Right atrium auricular region (tissue), 2 donors: Measurements from ENCODE around the gene PNLIP. TPM values are rescaled to one million over a fixed set of nuclear protein-coding genes. Genes with fewer than 3 reads are reported as not detected.

Experiments used
- DNase-seq: peaks from one replicate; pipeline ENCODE4 v3.0.0-alpha.2; 2019; ENCODE audit warnings: low spot score
- H3K27ac ChIP-seq, 2 donors: fragments of 200-600 bp; sonication (generic); 1 replicate in 1 of 2; 2 replicates in 1 of 2; pipeline ENCODE4 v1.5.1; 2016 to 2019
- H3K27me3 ChIP-seq, 2 donors: fragments of 200-600 bp; sonication (generic); one replicate each; pipeline versions ENCODE4 v1.5.1 to v1.6.0; 2017 to 2019
- H3K36me3 ChIP-seq: fragments of 200-600 bp; sonication (generic); one replicate; pipeline ENCODE4 v1.5.1; 2016
- H3K4me1 ChIP-seq, 2 donors: fragments of 200-600 bp; sonication (generic); one replicate each; pipeline versions ENCODE4 v1.5.1 to v1.6.0; 2017 to 2019
- H3K4me3 ChIP-seq, 2 donors: fragments of 200-600 bp; sonication (generic); 1 replicate in 1 of 2; 2 replicates in 1 of 2; pipeline ENCODE4 v1.5.1; 2017 to 2019; ENCODE audit warnings: mild to moderate bottlenecking in 1 of 2, moderate library complexity in 1 of 2
- H3K9me3 ChIP-seq, 2 donors: fragments of 200-600 bp; sonication (generic); one replicate each; pipeline ENCODE4 v1.5.1; 2019
- total RNA-seq, 2 donors: library from RNA; depleted of rRNA; stranded (reverse); fragments of >200 nt; gene quantifications; one replicate each; pipeline ENCODE4 v1.1.0, GENCODE V29; 2016
- TF ChIP-seq, protein P1 (sequence below), 2 donors: fragments of 200-600 bp; sonication (generic); IDR thresholded peaks; one replicate each; pipeline ENCODE4 v1.5.1; 2019; ENCODE audit warnings: antibody characterized with exemption in 2 of 2

Gene PNLIP
- total RNA-seq, 2 donors from 2014 or later, result not detected

DNA sequence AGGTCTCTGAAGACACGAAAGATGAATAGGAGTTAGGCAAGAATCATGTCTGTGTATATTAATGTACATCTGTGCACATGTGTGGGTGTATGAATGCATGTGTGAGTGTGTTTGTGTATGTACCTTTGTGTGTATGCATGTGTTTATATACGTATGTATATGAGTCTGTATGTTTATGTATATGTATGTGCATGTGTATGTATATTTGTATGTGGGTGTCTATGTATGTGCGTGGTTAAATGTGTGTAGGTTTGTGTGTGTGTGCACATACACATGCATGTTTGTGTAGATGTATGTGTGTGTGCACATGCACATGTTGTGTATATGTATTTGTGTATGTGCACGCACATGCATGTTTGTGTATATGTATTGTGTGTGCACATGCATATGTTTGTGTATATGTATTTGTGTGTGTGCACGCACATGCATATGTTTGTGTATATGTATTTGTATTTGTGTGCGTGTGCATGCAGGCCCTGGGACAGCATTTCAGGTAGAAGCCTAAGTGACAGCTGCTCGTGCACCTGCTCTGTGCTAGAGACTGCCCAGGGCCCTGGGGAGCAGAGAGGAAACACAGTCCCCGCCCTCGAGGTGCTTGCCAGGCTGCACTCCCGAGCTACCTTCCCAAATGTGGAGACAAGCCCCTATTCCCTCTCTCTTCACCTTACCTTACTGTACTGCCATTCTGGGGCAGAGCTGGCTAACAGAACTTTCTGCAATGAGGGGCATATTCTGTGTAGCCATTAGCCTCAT is 57.1 kb downstream of the PNLIP start:
- no peaks in the 10 kb centered on the region for H3K27me3 ChIP-seq
- H3K36me3 ChIP-seq, result no peaks in the 10 kb centered on the region
- no peak overlapping the region for H3K4me3 ChIP-seq

GRCh38 chr10:116606061-116606483 is 60.3 kb downstream of the PNLIP start:
- Histone ChIP-seq H3K4me1 (no peaks in the 10 kb centered on the region), H3K36me3 (no peaks in the 10 kb centered on the region), H3K4me3 (no peak overlapping the region), H3K9me3 (no peaks in the 10 kb centered on the region), H3K27ac (no peak overlapping the region), H3K27me3 (no peaks in the 10 kb centered on the region)
- DNase-seq, result no peak
- TF ChIP-seq, protein P1, sequence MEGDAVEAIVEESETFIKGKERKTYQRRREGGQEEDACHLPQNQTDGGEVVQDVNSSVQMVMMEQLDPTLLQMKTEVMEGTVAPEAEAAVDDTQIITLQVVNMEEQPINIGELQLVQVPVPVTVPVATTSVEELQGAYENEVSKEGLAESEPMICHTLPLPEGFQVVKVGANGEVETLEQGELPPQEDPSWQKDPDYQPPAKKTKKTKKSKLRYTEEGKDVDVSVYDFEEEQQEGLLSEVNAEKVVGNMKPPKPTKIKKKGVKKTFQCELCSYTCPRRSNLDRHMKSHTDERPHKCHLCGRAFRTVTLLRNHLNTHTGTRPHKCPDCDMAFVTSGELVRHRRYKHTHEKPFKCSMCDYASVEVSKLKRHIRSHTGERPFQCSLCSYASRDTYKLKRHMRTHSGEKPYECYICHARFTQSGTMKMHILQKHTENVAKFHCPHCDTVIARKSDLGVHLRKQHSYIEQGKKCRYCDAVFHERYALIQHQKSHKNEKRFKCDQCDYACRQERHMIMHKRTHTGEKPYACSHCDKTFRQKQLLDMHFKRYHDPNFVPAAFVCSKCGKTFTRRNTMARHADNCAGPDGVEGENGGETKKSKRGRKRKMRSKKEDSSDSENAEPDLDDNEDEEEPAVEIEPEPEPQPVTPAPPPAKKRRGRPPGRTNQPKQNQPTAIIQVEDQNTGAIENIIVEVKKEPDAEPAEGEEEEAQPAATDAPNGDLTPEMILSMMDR (IDR thresholded peaks at IDR 0.05), result no peak

More for the DNA sequence above, 57.1 kb downstream of the PNLIP start:
- no peak for DNase-seq
- no peaks in the 10 kb centered on the region for H3K4me1 ChIP-seq
- H3K9me3 ChIP-seq, result no peaks in the 10 kb centered on the region
- TF ChIP-seq, protein P1 (IDR thresholded peaks at IDR 0.05), result no peak
- no peak overlapping the region for H3K27ac ChIP-seq

GRCh38 chr10:116607336-116607735 is 61.6 kb downstream of the PNLIP start:
- no peak for DNase-seq

GRCh38 chr10:116608686-116609594 is 63.2 kb downstream of the PNLIP start:
- peak overlapping the region; percentile 12 to 37 for H3K4me3 ChIP-seq
- TF ChIP-seq, protein P1 (IDR thresholded peaks at IDR 0.05), result no peak
- H3K27me3 ChIP-seq, result no peaks in the 10 kb centered on the region
- H3K36me3 ChIP-seq, result no peaks in the 10 kb centered on the region
- no peak overlapping the region for H3K27ac ChIP-seq
- DNase-seq, result no peak
- H3K4me1 ChIP-seq, result no peaks in the 10 kb centered on the region
- H3K9me3 ChIP-seq, result no peaks in the 10 kb centered on the region

More at GRCh38 chr10:116607336-116607735, 61.6 kb downstream of the PNLIP start:
- Histone ChIP-seq H3K4me1 (no peaks in the 10 kb centered on the region), H3K27me3 (no peaks in the 10 kb centered on the region), H3K4me3 (no peak overlapping the region), H3K27ac (no peak overlapping the region), H3K36me3 (no peaks in the 10 kb centered on the region), H3K9me3 (no peaks in the 10 kb centered on the region)
- TF ChIP-seq, protein P1 (IDR thresholded peaks at IDR 0.05), result no peak

- TF ChIP-seq, protein P1 (IDR thresholded peaks at IDR 0.05), result no peak
- no peak for DNase-seq
- Histone ChIP-seq H3K9me3 (no peaks in the 10 kb centered on the region), H3K4me1 (no peaks in the 10 kb centered on the region), H3K4me3 (no peak overlapping the region), H3K27ac (no peak overlapping the region), H3K27me3 (no peaks in the 10 kb centered on the region), H3K36me3 (no peaks in the 10 kb centered on the region)
Observed at GRCh38 chr10:116610443-116611152, 64.9 kb downstream of the PNLIP start.
